Activated CD8-positive, alpha-beta T cell treated with anti-CD3 and anti-CD28 coated beads, Interleukin-2, amount 10 ng/mL, durations not matched to agents 7 days and 5 days (primary cell): ENCODE data around the gene RAB3IL1. TPM values are rescaled to one million over a fixed set of nuclear protein-coding genes. Genes with fewer than 3 reads are reported as not detected.

ENCODE experiments used
- ATAC-seq: fragments of 150-1000 bp; cut with Tn5 transposase; one replicate; pipeline ENCODE4 v1.10.0; 2021; ENCODE audit warnings: moderate library complexity
- CTCF ChIA-PET: fragments of 350-600 bp; sonication (Branson Sonifier 250); formaldehyde crosslinking; loops from one replicate; lab custom pipeline; 2021; ENCODE audit warnings: antibody characterized with exemption; lab: Charles Lee
- POLR2A ChIA-PET: fragments of 350-600 bp; sonication (Branson Sonifier 250); formaldehyde crosslinking; loops from one replicate; lab custom pipeline; 2021; ENCODE audit warnings: antibody characterized with exemption; lab: Charles Lee
- DNase-seq: peaks from one replicate; pipeline ENCODE4 v3.0.0-alpha.2; 2020
- H3K27ac Mint-ChIP-seq: one replicate; pipeline ENCODE4 v1.8.0; 2021; ENCODE audit warnings: mild to moderate bottlenecking, mixed read lengths
- H3K27me3 Mint-ChIP-seq: one replicate; pipeline ENCODE4 v1.8.0; 2021; ENCODE audit warnings: low read depth, mixed read lengths
- H3K36me3 Mint-ChIP-seq: one replicate; pipeline ENCODE4 v1.8.0; 2021; ENCODE audit warnings: low read depth, mixed read lengths
- H3K4me1 Mint-ChIP-seq: one replicate; pipeline ENCODE4 v1.8.0; 2021; ENCODE audit warnings: low read depth, mixed read lengths
- H3K4me3 Mint-ChIP-seq: one replicate; pipeline ENCODE4 v1.8.0; 2021; ENCODE audit warnings: mild to moderate bottlenecking, mixed read lengths
- H3K9me3 Mint-ChIP-seq: one replicate; pipeline ENCODE4 v1.8.0; 2022; ENCODE audit warnings: mixed read lengths; ENCODE audit not compliant: insufficient read depth
- total RNA-seq, 2 experiments: library from RNA; stranded (reverse); gene quantifications; one replicate each; pipeline ENCODE4 v1.2.3, GENCODE V29; 2021

RAB3IL1 gene
- total RNA-seq, 2 experiments from 2014 or later = not detected

GRCh38 chr11:61900251-61900650 lies 17.1 kb downstream of the RAB3IL1 start:
- H3K9me3 Mint-ChIP-seq = no peaks in the 10 kb centered on the region
- H3K27me3 Mint-ChIP-seq = peaks cover 4% of the 10 kb centered on the region
- H3K36me3 Mint-ChIP-seq = no peaks in the 10 kb centered on the region
- DNase-seq (no peak), ATAC-seq (no peak)
- H3K4me1 Mint-ChIP-seq = peaks cover 7% of the 10 kb centered on the region
- POLR2A ChIA-PET = no interaction called here
- no peak overlapping the region for H3K4me3 Mint-ChIP-seq
- CTCF ChIA-PET = interaction anchor here (1.1 to 11.5 kb wide), 7 partner anchors 12 to 215 kb away, joined by 3 to 337 read pairs (median 50); partner anchors contain the start of gene BEST1
- no peak overlapping the region for H3K27ac Mint-ChIP-seq

DNA sequence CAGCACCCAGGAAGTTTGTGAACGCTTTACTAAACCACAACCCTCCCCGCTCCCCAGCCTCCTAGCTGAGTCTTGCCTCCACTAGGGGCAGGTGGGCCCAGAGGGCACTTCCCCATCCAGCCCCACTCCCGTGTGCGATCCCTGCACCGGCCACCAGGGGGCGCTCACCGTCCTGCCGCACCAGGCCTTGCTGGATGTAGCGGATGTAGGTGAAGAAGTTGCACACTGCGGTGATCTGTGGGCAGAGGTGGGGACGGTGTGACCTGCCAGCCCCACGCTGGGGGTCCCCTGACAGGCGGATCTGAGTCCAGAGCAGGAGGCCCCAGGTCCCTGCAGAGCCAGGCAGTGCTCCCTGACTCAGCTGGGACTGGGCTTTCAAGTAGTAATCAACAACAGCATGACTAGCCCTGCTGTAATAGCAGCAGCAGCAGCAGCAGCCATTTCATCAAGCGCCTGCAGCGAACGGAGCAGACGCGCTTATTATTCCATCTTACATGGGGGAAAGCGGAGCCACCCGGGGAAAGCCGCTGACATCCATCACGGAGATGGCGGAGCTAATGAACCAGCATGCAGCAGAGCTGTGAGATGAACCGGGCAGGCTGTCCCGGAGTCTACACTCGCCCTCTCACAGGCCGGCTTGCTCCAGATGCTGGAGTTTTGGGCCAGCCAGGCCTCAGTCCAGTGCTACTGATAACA lies 18.1 kb downstream of the RAB3IL1 start:
- POLR2A ChIA-PET = interaction anchor here (0.9 kb wide), 1 partner anchor 68 kb away, joined by 3 read pairs; the partner anchor contains the start of gene FTH1

GRCh38 chr11:61898247-61898582 lies 19.2 kb downstream of the RAB3IL1 start:
- DNase-seq (no peak), ATAC-seq (no peak)
- no peaks in the 10 kb centered on the region for H3K36me3 Mint-ChIP-seq
- CTCF ChIA-PET = interaction anchor here (0.6 to 11.5 kb wide), 32 partner anchors 10 to 274 kb away, joined by 3 to 337 read pairs (median 5); partner anchors contain the start of genes BEST1, FTH1 and INCENP
- peaks cover 7% of the 10 kb centered on the region for H3K4me1 Mint-ChIP-seq
- no peak overlapping the region for H3K27ac Mint-ChIP-seq
- POLR2A ChIA-PET = interaction anchor here (0.9 to 1.0 kb wide), 2 partner anchors 69 to 210 kb away, joined by 3 read pairs; partner anchors contain the start of gene FTH1
- no peaks in the 10 kb centered on the region for H3K9me3 Mint-ChIP-seq
- no peaks in the 10 kb centered on the region for H3K27me3 Mint-ChIP-seq
- no peak overlapping the region for H3K4me3 Mint-ChIP-seq

More for the DNA sequence above, 18.1 kb downstream of the RAB3IL1 start:
- H3K9me3 Mint-ChIP-seq = no peaks in the 10 kb centered on the region
- peaks cover 4% of the 10 kb centered on the region for H3K27me3 Mint-ChIP-seq
- CTCF ChIA-PET = interaction anchor here (0.5 to 11.5 kb wide), 42 partner anchors 9 to 227 kb away, joined by 3 to 337 read pairs (median 4); partner anchors contain the start of genes BEST1, FADS3, FTH1 and INCENP
- ATAC-seq = peak; percentile 92
- no peaks in the 10 kb centered on the region for H3K36me3 Mint-ChIP-seq
- peak overlapping the region; percentile 45 for H3K27ac Mint-ChIP-seq
- H3K4me1 Mint-ChIP-seq = peaks cover 7% of the 10 kb centered on the region
- peak; percentile 94 for DNase-seq
- H3K4me3 Mint-ChIP-seq = no peak overlapping the region

DNA sequence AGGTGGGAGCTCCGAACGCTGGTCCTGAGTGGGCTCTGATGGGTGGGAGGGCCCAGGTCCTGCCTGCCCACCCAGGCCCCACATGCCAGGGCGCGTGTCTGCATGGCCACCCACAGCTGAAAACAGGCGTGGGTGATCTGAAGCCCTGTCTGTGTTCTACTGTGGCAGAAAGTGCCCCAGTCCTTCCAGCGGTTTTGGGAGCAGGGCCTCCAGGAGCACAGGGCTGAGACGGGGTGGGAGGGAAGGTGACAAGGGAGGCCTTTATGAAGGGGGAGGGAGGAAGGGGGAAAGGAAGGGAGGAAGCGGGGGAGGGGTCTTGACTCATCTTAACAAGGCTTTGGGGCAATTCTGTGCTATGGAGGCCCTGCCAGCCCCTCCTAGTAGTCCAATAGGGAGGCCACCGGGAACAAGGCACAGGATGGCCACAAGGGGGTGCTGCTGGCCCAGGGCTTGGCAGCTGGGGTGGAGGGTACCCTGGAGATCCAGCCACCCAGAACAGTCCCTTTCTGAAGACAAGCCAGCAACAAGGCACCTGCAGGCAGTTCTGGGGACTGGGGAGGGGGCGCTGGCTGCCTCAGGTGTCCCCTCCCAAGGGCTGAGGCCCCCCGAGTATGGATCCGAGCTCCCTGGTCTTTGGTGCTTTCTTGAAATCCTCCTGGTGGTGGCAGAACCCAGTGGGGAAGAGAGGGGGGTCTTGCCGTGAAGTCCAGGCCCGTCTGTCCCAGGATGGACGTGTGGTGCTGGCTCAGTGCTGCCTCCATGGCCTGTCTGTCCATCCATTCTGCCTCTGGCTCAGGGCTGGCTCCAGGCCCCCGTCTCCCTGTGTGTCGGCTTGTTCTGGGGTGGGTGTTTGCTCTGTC lies 19.7 kb downstream of the RAB3IL1 start:
- ATAC-seq = peak; percentile 63
- ChIA-PET CTCF (interaction anchor here (0.6 to 11.5 kb wide), 33 partner anchors 9 to 274 kb away, joined by 3 to 337 read pairs (median 5); partner anchors contain the start of genes BEST1, FTH1 and INCENP), POLR2A (interaction anchor here (1.0 to 1.1 kb wide), 2 partner anchors 184 to 211 kb away, joined by 3 read pairs; no protein-coding TSS in a partner anchor)
- Mint-ChIP-seq H3K4me3 (no peak overlapping the region), H3K9me3 (no peaks in the 10 kb centered on the region), H3K4me1 (peaks cover 7% of the 10 kb centered on the region), H3K27ac (no peak overlapping the region), H3K36me3 (no peaks in the 10 kb centered on the region), H3K27me3 (peaks cover 2% of the 10 kb centered on the region)
- peak; percentile 81 for DNase-seq

DNA sequence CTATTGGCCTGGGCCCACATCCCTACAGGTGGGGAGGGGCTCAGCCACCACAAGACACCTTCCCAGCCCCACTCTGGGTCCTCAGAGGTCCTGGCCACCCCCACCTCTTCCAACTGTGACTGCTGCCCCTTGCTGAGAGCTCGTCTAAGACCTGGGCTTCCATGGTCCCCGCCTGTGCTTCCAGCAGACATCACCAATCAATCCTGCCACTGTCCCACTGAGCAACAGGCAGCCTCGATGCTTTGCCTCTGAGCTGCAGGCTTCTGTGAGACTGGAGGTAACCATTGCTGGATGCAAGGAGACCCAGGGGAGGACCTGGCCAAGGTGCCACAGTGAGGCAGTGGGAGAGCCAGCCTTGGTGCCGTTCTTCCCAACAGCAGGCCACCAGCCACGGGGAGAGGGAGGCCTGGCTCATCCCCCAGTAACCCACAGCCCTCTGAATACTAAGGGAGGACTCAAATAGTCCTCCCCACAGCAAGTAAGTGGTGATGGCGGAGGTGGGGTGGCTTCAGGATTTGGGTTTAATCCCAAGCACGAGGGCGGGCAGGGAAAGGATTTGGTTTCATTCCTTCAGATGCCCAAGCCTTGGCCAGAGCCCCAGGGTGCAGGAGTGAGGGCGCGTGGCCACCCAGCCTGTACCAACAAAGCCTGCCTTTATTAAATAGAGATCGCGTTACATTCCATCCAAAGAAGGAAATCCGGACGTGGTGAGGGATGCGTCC lies 20.5 kb downstream of the RAB3IL1 start:
- Mint-ChIP-seq H3K36me3 (no peaks in the 10 kb centered on the region), H3K27me3 (peaks cover 4% of the 10 kb centered on the region), H3K4me3 (no peak overlapping the region), H3K4me1 (peaks cover 7% of the 10 kb centered on the region), H3K9me3 (no peaks in the 10 kb centered on the region), H3K27ac (no peak overlapping the region)
- ATAC-seq (no peak), DNase-seq (no peak)
- POLR2A ChIA-PET = interaction anchor here (1.1 kb wide), 1 partner anchor 185 kb away, joined by 3 read pairs; no protein-coding TSS in a partner anchor
- CTCF ChIA-PET = interaction anchor here (1.0 to 11.5 kb wide), 13 partner anchors 8 to 237 kb away, joined by 3 to 337 read pairs (median 5); partner anchors contain the start of gene BEST1

- Mint-ChIP-seq H3K27ac (no peak overlapping the region), H3K27me3 (peaks cover 4% of the 10 kb centered on the region), H3K9me3 (no peaks in the 10 kb centered on the region), H3K4me1 (peaks cover 9% of the 10 kb centered on the region), H3K36me3 (no peaks in the 10 kb centered on the region), H3K4me3 (no peak overlapping the region)
- ATAC-seq (no peak), DNase-seq (no peak)
- ChIA-PET POLR2A (no interaction called here), CTCF (interaction anchor here (1.1 to 11.5 kb wide), 5 partner anchors 53 to 214 kb away, joined by 3 to 337 read pairs (median 139); partner anchors contain the start of gene BEST1)
Observed at GRCh38 chr11:61895718-61896059, 21.7 kb downstream of the RAB3IL1 start.

- ChIA-PET POLR2A (no interaction called here), CTCF (interaction anchor here (7.8 to 11.5 kb wide), 3 partner anchors 54 to 214 kb away, joined by 139 to 337 read pairs (median 193); partner anchors contain the start of gene BEST1)
- H3K9me3 Mint-ChIP-seq = no peaks in the 10 kb centered on the region
- no peak overlapping the region for H3K4me3 Mint-ChIP-seq
- ATAC-seq = no peak
- H3K4me1 Mint-ChIP-seq = peaks cover 10% of the 10 kb centered on the region
- H3K27me3 Mint-ChIP-seq = peaks cover 4% of the 10 kb centered on the region
- DNase-seq = no peak
- no peaks in the 10 kb centered on the region for H3K36me3 Mint-ChIP-seq
- no peak overlapping the region for H3K27ac Mint-ChIP-seq
Observed at GRCh38 chr11:61895046-61895717, 22.2 kb downstream of the RAB3IL1 start.

DNA sequence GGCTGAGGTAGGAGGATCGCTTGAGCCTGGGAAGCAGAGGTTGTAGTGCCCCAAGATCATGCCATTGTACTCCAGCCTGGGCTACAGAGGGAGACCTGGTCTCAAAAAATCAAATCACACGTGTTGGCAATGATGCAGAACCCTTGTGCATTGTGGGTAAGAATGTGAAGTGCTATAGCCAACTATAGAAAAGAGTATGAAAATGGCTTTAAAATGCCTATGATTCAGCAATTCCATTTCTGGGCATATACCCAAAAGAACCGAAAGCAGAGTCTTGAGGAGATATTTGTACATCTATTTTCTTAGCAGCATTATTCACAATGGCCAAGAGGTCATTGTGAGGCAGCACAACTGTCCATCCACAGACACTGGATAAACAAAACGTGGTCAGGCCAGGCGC lies 23.4 kb downstream of the RAB3IL1 start:
- no peak for ATAC-seq
- no peak overlapping the region for H3K27ac Mint-ChIP-seq
- POLR2A ChIA-PET = no interaction called here

DNA sequence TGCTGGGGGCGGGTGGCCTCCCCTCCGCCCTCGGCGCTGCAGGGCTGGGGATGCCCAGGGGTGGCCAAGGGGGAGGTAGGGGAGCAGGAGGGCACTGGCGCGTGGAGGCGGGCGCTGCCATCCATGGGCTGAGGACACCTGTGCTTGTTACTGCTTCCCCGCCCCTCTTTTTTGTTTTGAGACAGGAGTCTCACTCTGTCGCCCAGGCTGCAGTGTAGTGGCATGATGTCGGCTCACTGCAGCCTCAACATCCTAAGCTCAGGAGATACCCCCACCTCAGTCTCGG lies 25.3 kb downstream of the RAB3IL1 start:
- DNase-seq = no peak
- ChIA-PET POLR2A (interaction anchor here (0.8 kb wide), 1 partner anchor 76 kb away, joined by 3 read pairs; the partner anchor contains the start of gene FTH1), CTCF (interaction anchor here (1.9 to 5.2 kb wide), 5 partner anchors 21 to 216 kb away, joined by 6 to 27 read pairs (median 11); no protein-coding TSS in a partner anchor)
- Mint-ChIP-seq H3K4me3 (peak overlapping the region; percentile 64), H3K27me3 (peaks cover 4% of the 10 kb centered on the region), H3K27ac (no peak overlapping the region), H3K9me3 (no peaks in the 10 kb centered on the region), H3K36me3 (no peaks in the 10 kb centered on the region), H3K4me1 (peaks cover 4% of the 10 kb centered on the region)
- no peak for ATAC-seq

More for the DNA sequence above, 23.4 kb downstream of the RAB3IL1 start:
- Mint-ChIP-seq H3K27me3 (peaks cover 4% of the 10 kb centered on the region), H3K9me3 (no peaks in the 10 kb centered on the region), H3K4me1 (peaks cover 6% of the 10 kb centered on the region), H3K36me3 (no peaks in the 10 kb centered on the region), H3K4me3 (no peak overlapping the region)
- CTCF ChIA-PET = interaction anchor here (1.9 to 3.7 kb wide), 3 partner anchors 23 to 214 kb away, joined by 7 to 13 read pairs (median 11); no protein-coding TSS in a partner anchor
- no peak for DNase-seq

GRCh38 chr11:61891331-61892084 lies 25.9 kb downstream of the RAB3IL1 start, which contains the start of gene FADS3:
Gene FADS3 (minus strand): TSS chr11:61891545. CDS start chr11:61891381, 164 bp downstream.
- no peaks in the 10 kb centered on the region for H3K9me3 Mint-ChIP-seq
- DNase-seq = peak; percentile 58
- peak; percentile 85 for ATAC-seq
- peaks cover 4% of the 10 kb centered on the region for H3K4me1 Mint-ChIP-seq
- CTCF ChIA-PET = interaction anchor here (1.4 to 5.2 kb wide), 6 partner anchors 8 to 217 kb away, joined by 6 to 27 read pairs (median 11); no protein-coding TSS in a partner anchor
- peak within 1 kb of the TSS; percentile 79 for H3K4me3 Mint-ChIP-seq
- H3K36me3 Mint-ChIP-seq = no peaks in the 10 kb centered on the region
- peaks cover 4% of the 10 kb centered on the region for H3K27me3 Mint-ChIP-seq
- POLR2A ChIA-PET = no interaction called here
- H3K27ac Mint-ChIP-seq = peak within 1 kb of the TSS; percentile 30
